ENCODE measurements around the gene HOMER3. TPM values are rescaled to one million over a fixed set of nuclear protein-coding genes. Genes with fewer than 3 reads are reported as not detected.

The HOMER3 gene
- total and polyA plus RNA-seq, 2 of the 13 experiments (the other 11 are each of a cell fraction or from before 2014, with no cell fraction given) = 21.3 to 27.3 TPM

- TF ChIP-seq AFF4 (CRISPR knock-in tag; IDR thresholded peaks at IDR 0.05) (no peak), ERF (CRISPR knock-in tag; IDR thresholded peaks at IDR 0.05) (peak; percentile 36; the same call in 1 of the 2 replicates), ZNF768 (CRISPR knock-in tag; IDR thresholded peaks at IDR 0.05) (peak; percentile 64; the same call in 1 of the 2 replicates), ZNF574 (CRISPR knock-in tag; IDR thresholded peaks at IDR 0.05) (peak; percentile 68), HMG20A (CRISPR knock-in tag; IDR thresholded peaks at IDR 0.05; ENCODE audit: borderline replicate concordance) (no peak), MAZ (IDR thresholded peaks at IDR 0.05; ENCODE audit: borderline replicate concordance, low read depth, low read length) (no peak), MAZ (CRISPR knock-in tag; IDR thresholded peaks at IDR 0.05; ENCODE audit: low read depth) (no peak), ZNF12 (CRISPR knock-in tag; IDR thresholded peaks at IDR 0.05) (no peak), GABPB1 (CRISPR knock-in tag; IDR thresholded peaks at IDR 0.05) (peak; percentile 72), ZNF451 (CRISPR knock-in tag; IDR thresholded peaks at IDR 0.05) (peak; percentile 29; the same call in 1 of the 2 replicates), YEATS4 (CRISPR knock-in tag; IDR thresholded peaks at IDR 0.05; ENCODE audit: borderline replicate concordance) (peak; percentile 31; the same call in 1 of the 2 replicates), NFE2L2 (IDR thresholded peaks at IDR 0.05; ENCODE audit: low read length) (no peak)
- TF ChIP-seq, protein P1, sequence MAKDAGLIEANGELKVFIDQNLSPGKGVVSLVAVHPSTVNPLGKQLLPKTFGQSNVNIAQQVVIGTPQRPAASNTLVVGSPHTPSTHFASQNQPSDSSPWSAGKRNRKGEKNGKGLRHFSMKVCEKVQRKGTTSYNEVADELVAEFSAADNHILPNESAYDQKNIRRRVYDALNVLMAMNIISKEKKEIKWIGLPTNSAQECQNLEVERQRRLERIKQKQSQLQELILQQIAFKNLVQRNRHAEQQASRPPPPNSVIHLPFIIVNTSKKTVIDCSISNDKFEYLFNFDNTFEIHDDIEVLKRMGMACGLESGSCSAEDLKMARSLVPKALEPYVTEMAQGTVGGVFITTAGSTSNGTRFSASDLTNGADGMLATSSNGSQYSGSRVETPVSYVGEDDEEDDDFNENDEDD (CRISPR knock-in tag; IDR thresholded peaks at IDR 0.05; ENCODE audit: borderline replicate concordance) = 0 out of 2 replicates have a peak, but pooled peaks have one; percentile 34
- TF ChIP-seq, protein P2, sequence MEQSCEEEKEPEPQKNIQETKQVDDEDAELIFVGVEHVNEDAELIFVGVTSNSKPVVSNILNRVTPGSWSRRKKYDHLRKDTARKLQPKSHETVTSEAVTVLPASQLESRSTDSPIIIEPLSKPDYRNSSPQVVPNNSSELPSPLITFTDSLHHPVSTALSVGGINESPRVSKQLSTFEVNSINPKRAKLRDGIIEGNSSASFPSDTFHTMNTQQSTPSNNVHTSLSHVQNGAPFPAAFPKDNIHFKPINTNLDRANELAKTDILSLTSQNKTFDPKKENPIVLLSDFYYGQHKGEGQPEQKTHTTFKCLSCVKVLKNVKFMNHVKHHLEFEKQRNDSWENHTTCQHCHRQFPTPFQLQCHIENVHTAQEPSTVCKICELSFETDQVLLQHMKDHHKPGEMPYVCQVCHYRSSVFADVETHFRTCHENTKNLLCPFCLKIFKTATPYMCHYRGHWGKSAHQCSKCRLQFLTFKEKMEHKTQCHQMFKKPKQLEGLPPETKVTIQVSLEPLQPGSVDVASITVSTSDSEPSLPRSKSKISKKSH (CRISPR knock-in tag; IDR thresholded peaks at IDR 0.05; ENCODE audit: borderline replicate concordance) = 0 out of 2 replicates have a peak, but pooled peaks have one; percentile 0
Observed at GRCh38 chr19:18895038-18895823, 45.8 kb downstream of the HOMER3 start (continued).
